NCI-H2029 treated with DMSO at 0.1 percent for 48 hours (cell line): Measurements from ENCODE around the gene PLPPR2.
"Not testable (repeated sequence)": the region's sequence is repeated elsewhere in the genome, so short reads cannot be mapped to it uniquely, and the experiment has no call there.

Experiments
- DNase-seq: peaks from one replicate; lab custom pipeline; 2025; lab: John Stamatoyannopoulos, UW

The PLPPR2 gene

GRCh38 chr19:11339254-11340098 lies 15.8 kb upstream of the PLPPR2 start, which contains the start of gene RAB3D:
RAB3D (minus strand) TSS chr19:11339657; CDS start chr19:11337399, 2,258 bp downstream.
- DNase-seq = peak; percentile 85

- DNase-seq = not testable (repeated sequence)
These were observed 15.1 kb upstream of the PLPPR2 start for GRCh38 chr19:11340099-11340467.

- no peak for DNase-seq
These were observed 12.8 kb upstream of the PLPPR2 start for GRCh38 chr19:11342429-11342828.

GRCh38 chr19:11345122-11345803 lies 10.0 kb upstream of the PLPPR2 start:
- peak; percentile 33 for DNase-seq

GRCh38 chr19:11346104-11346940 lies 8.9 kb upstream of the PLPPR2 start, which contains the start of the genes CCDC159 and TMEM205:
CCDC159 (plus strand) TSS chr19:11346519; CDS start chr19:11346607, 88 bp downstream.
TMEM205 (minus strand) TSS chr19:11346268; CDS start chr19:11345619, 649 bp downstream.
- DNase-seq = peak; percentile 95

- no peak for DNase-seq
These were observed 7.6 kb upstream of the PLPPR2 start for GRCh38 chr19:11347546-11348039.

GRCh38 chr19:11349171-11349570 lies 6.1 kb upstream of the PLPPR2 start:
- no peak for DNase-seq

- not testable (repeated sequence) for DNase-seq
These were observed 1.1 kb upstream of the PLPPR2 start for GRCh38 chr19:11354102-11354501.

- DNase-seq = no peak
These were observed 804 bp downstream of the PLPPR2 start for GRCh38 chr19:11356074-11356397.

GRCh38 chr19:11356676-11357550 lies 1.7 kb downstream of the PLPPR2 start:
- no peak for DNase-seq

GRCh38 chr19:11359421-11359820 lies 4.2 kb downstream of the PLPPR2 start:
- DNase-seq = no peak

GRCh38 chr19:11361037-11361770 lies 6.0 kb downstream of the PLPPR2 start:
- no peak for DNase-seq

GRCh38 chr19:11361771-11362731 lies 6.8 kb downstream of the PLPPR2 start:
- no peak for DNase-seq

GRCh38 chr19:11363881-11364280 lies 8.6 kb downstream of the PLPPR2 start:
- no peak for DNase-seq

GRCh38 chr19:11364296-11364904 lies 9.2 kb downstream of the PLPPR2 start:
- DNase-seq = no peak

GRCh38 chr19:11364935-11365334 lies 9.7 kb downstream of the PLPPR2 start:
- DNase-seq = no peak

GRCh38 chr19:11365557-11366117 lies 10.4 kb downstream of the PLPPR2 start:
- no peak for DNase-seq

- DNase-seq = no peak
These were observed 12.3 kb downstream of the PLPPR2 start for GRCh38 chr19:11367528-11367927.
